ENCODE data around the gene SS18. TPM values are rescaled to one million over a fixed set of nuclear protein-coding genes. Genes with fewer than 3 reads are reported as not detected.

Gene SS18
- total RNA-seq, 1 experiment from 2014 or later, result 147 TPM

DNA sequence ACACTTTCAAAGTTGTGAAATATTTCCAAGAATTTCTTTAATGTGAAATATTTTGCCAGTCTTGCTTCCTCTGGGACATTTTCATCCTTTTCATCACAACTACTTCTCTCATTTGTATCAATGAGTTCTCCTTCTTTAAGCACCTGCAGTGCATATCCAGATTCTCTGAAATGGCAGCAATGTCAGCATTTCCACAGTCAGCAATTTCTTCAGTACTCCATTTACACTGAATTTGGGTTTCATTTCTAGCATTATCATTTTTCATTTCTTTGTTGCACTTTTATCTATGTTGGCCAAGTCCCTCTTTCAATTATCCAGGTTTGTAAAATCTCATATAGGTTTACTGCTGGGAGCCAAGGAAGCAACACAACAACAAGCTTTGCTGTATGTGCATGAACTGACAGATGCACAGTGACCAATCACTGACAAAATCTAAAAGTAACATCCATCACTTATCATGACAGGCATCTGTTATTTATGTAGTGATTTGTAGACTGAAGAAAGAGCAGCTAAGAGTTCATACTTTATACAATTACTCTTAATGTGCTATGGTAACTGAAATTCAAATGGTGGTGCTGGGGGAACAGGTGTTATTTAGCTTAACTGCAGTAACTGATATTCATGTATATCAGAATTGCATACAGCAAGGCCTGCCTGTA lies 43.9 kb downstream of the SS18 start:
- Histone ChIP-seq H3K4me1 (replicated peaks) (no peaks in the 10 kb centered on the region), H3K9me3 (replicated peaks) (no peaks in the 10 kb centered on the region), H3K27me3 (replicated peaks) (no peaks in the 10 kb centered on the region), H3K36me3 (peaks cover 47% of the 10 kb centered on the region), H3K4me3 (no peak overlapping the region), H3K27ac (no peak overlapping the region)
- DNase-seq (ENCODE audit: low read depth in 1 of 2, low spot score in 2 of 2), result no peak

DNA sequence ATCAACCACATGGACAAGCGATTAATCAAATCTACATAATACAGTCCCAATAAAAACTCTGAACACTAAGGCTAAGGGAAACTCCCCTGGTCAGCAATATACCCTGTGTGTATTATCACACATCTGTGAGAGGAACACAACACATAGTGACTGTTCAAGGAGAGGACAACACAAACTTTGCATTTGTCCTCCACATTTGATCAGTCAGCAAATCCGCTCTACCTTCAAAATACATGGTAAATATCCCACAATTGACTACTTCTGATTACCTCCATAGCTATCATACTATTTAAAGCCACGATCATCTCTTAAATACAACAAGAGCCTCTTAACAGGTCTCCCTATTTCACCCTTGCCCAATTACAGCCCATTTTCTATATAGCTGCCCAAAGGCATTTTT lies 45.6 kb downstream of the SS18 start:
- DNase-seq (ENCODE audit: low read depth in 1 of 2, low spot score in 2 of 2), result no peak
- no peaks in the 10 kb centered on the region for H3K27me3 ChIP-seq (replicated peaks)

DNA sequence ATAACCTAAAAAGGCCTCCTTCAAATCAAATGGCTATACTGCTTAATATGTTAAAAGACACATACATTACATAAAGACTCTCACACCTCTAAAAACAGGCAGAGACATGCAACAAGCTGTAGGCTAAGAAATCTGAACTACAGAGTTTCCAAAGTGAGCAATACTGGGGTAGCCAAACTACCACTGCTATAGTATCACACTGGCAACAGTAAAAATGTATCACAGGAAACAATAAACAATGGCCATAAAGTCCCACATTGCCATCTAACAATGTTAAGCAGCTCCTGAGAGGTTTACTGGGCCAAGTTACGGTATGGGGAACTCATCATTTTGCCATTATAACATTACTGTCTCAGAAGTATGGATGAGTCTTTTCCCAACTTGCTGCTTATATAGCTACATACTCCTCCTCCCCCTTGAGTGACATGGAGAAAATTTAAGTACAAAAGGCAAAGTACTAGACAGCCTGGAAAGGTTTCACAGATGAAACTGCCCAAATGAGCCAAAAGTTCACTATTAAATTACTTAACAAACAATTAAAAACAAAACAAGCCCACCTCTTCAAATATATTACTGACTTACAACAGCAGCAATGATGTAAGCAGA lies 50.3 kb downstream of the SS18 start:
- Histone ChIP-seq H3K36me3 (peaks cover 43% of the 10 kb centered on the region), H3K4me1 (replicated peaks) (no peaks in the 10 kb centered on the region), H3K9me3 (replicated peaks) (no peaks in the 10 kb centered on the region), H3K27ac (no peak overlapping the region), H3K4me3 (no peak overlapping the region), H3K27me3 (replicated peaks) (no peaks in the 10 kb centered on the region)
- no peak for DNase-seq (ENCODE audit: low read depth in 1 of 2, low spot score in 2 of 2)

More for the DNA sequence above, 45.6 kb downstream of the SS18 start:
- H3K4me3 ChIP-seq, result no peak overlapping the region
- H3K9me3 ChIP-seq (replicated peaks), result no peaks in the 10 kb centered on the region
- no peaks in the 10 kb centered on the region for H3K4me1 ChIP-seq (replicated peaks)
- no peak overlapping the region for H3K27ac ChIP-seq
- H3K36me3 ChIP-seq, result peaks cover 44% of the 10 kb centered on the region

DNA sequence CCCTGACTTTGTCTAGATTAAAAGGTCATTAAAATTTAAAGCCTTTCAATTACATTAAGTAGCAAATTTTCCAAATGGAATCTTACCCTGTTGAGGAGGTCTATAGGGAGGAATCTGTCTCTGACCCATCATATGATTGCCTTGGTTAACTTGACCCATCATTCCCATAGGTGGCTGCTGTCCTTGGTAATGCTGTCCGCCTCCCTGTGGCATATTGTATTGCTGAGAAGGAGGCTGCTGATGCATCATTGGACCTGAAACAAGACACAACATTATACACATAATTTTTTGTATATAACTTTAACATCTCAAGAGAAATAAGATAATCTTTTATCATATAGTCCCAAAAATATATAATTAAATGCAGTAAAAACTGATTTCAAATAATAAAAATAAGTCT lies 51.2 kb downstream of the SS18 start:
- Histone ChIP-seq H3K4me1 (replicated peaks) (no peaks in the 10 kb centered on the region), H3K9me3 (replicated peaks) (no peaks in the 10 kb centered on the region), H3K4me3 (no peak overlapping the region), H3K27me3 (replicated peaks) (no peaks in the 10 kb centered on the region), H3K27ac (no peak overlapping the region), H3K36me3 (peaks cover 47% of the 10 kb centered on the region)
- DNase-seq (ENCODE audit: low read depth in 1 of 2, low spot score in 2 of 2), result no peak

DNA sequence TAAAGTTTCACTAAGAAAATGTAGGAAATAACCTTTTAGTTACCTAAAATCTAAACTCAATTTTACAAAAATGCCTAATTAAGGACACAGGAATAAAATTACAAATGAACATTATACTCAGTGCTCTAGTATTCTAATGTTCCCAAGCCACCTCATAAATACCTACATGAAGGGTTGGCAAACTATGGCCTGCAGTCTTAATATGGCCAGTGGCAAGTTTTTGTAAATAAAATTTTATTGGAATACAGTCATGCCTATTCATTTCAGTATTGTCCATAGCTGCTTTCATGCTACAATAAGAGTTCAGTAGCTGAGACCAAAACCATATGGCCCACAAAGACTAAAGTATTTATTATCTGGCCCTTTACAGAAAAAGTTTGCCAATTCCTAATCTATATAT lies 53.8 kb downstream of the SS18 start:
- H3K27me3 ChIP-seq (replicated peaks), result no peaks in the 10 kb centered on the region
- H3K36me3 ChIP-seq, result peaks cover 62% of the 10 kb centered on the region
- no peak overlapping the region for H3K27ac ChIP-seq
- no peaks in the 10 kb centered on the region for H3K9me3 ChIP-seq (replicated peaks)
- no peak overlapping the region for H3K4me3 ChIP-seq
- no peak for DNase-seq (ENCODE audit: low read depth in 1 of 2, low spot score in 2 of 2)
- no peaks in the 10 kb centered on the region for H3K4me1 ChIP-seq (replicated peaks)

DNA sequence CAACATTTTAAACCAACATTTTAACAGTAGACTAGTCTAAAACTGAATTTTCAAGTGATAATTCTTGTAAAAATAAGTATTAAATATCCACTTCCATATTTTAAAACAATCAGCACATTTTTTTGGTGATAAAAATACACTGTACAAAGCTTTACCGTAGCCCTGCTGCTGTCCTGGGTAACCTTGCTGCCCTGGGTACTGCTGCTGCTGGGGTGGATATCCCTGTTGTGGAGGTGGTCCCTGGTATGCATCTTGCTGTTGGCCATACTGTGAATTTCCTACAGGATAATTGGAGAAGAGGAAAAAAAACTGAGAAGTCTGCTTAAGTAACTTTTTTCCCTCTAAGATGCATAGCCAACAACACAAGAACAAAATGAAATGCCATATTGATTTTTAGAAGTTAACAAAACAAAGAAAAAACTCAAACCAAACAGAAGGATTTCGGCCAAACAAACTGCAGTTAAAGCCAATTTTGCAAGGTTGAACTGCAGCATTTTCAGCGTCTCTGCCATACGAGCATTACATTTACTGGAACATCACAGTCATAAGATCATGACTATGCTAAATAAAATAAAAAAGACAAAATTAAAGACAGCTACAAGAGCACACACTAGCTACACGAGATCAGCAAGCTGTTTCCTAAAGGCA lies 55.4 kb downstream of the SS18 start:
- peaks cover 74% of the 10 kb centered on the region for H3K36me3 ChIP-seq

DNA sequence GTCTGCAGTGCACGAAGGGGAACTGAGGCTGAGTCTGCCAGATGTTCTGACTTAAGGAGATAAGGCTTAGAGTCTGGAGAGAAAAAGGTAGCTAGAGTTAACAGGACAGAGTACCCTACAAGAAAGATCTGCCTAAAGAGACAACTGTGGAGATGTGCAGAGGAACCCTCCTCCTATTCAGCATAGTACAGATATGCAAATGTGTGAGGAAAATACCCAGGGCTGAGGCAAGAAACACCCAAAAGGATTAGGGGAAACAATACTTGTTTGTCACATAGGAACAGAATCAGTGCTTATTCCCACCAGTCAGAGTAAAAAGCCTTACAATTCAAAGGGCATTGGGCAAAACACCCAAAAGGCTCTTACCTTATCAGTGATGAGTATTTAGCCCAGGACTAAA lies 67.8 kb downstream of the SS18 start:
- no peak for DNase-seq (ENCODE audit: low read depth in 1 of 2, low spot score in 2 of 2)
- Histone ChIP-seq H3K36me3 (peaks cover 82% of the 10 kb centered on the region), H3K27me3 (replicated peaks) (no peaks in the 10 kb centered on the region), H3K4me3 (no peak overlapping the region), H3K9me3 (replicated peaks) (no peaks in the 10 kb centered on the region), H3K4me1 (replicated peaks) (no peaks in the 10 kb centered on the region), H3K27ac (no peak overlapping the region)

More for the DNA sequence above, 55.4 kb downstream of the SS18 start:
- H3K4me1 ChIP-seq (replicated peaks), result no peaks in the 10 kb centered on the region
- no peak overlapping the region for H3K4me3 ChIP-seq
- no peak overlapping the region for H3K27ac ChIP-seq
- no peak for DNase-seq (ENCODE audit: low read depth in 1 of 2, low spot score in 2 of 2)
- no peaks in the 10 kb centered on the region for H3K27me3 ChIP-seq (replicated peaks)
- no peaks in the 10 kb centered on the region for H3K9me3 ChIP-seq (replicated peaks)

DNA sequence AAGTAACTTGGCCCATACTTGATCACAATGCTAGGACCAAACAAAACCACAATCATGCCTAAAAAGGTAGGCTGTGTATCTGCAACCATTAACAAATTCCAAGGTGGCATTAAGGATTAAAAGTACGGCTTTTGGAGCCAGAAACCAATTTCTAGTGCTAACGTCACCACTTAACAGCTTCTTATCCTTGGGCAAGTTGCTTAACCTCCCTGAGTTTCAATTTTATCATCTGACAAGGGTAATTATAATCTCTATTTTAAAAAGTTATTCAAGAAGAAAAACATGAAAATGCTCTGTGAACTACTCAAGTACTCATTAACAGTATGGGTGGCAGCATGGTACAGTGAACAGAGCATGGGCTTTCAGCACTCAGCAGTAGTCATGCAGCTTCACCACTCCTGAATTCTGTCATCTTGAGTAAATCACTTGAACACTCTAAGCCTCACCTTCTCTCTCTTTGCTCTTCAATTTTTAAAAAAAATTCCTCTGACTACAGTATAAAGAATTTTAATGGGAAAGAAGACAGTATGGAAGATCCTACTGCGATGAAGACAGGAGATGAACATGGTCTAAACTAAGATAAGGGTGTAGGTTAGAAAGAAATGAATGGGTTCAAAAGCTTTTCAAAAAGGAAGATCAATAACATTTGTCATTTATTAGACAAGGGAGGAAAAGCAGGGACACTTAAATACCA lies 69.2 kb downstream of the SS18 start:
- H3K4me3 ChIP-seq, result no peak overlapping the region
- no peak for DNase-seq (ENCODE audit: low read depth in 1 of 2, low spot score in 2 of 2)
- peaks cover 74% of the 10 kb centered on the region for H3K36me3 ChIP-seq
- H3K9me3 ChIP-seq (replicated peaks), result no peaks in the 10 kb centered on the region
- H3K4me1 ChIP-seq (replicated peaks), result no peaks in the 10 kb centered on the region
- H3K27me3 ChIP-seq (replicated peaks), result no peaks in the 10 kb centered on the region
- no peak overlapping the region for H3K27ac ChIP-seq

DNA sequence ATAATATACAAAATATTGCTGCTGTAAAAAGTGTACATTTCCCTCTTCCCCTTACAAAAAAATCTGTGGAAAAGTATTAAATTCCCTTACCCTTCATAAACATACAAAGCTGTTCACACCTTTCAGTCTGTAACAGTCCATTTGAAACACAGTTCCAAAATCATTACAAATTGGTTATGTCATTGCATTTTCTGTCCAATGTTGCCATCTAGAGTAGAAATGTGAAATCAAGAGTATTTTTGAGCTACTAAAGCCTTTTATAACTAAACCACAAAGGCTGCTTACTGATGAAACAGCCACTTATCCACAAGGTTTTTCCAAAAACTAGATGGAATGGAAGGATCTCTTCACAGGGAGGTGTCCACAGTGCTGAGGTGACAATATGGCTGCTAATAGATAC lies 72.5 kb downstream of the SS18 start:
- no peak for DNase-seq (ENCODE audit: low read depth in 1 of 2, low spot score in 2 of 2)
- Histone ChIP-seq H3K27me3 (replicated peaks) (no peaks in the 10 kb centered on the region), H3K27ac (no peak overlapping the region), H3K4me3 (no peak overlapping the region), H3K36me3 (peaks cover 68% of the 10 kb centered on the region), H3K4me1 (replicated peaks) (no peaks in the 10 kb centered on the region), H3K9me3 (replicated peaks) (no peaks in the 10 kb centered on the region)

DNA sequence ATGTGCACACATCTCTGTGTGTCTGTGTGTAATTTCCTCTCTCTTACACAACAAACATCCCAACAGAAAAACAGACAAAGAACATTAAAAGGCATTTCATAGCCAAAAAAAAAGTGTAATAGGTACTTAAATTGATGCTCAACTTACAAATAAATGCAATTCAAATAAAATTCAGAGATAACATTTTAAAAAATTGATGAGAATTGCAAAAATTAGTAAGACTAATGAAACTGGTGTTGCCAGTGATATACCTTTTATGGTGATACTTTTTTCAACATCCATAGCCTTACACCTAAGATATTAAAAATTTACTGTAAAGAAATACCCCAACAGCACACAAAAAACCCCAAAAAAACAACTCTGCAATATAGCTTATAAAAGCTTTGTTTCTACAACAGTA lies 76.0 kb downstream of the SS18 start:
- Histone ChIP-seq H3K36me3 (peaks cover 37% of the 10 kb centered on the region), H3K27ac (no peak overlapping the region), H3K4me3 (no peak overlapping the region), H3K9me3 (replicated peaks) (no peaks in the 10 kb centered on the region), H3K27me3 (replicated peaks) (no peaks in the 10 kb centered on the region), H3K4me1 (replicated peaks) (no peaks in the 10 kb centered on the region)
- no peak for DNase-seq (ENCODE audit: low read depth in 1 of 2, low spot score in 2 of 2)

DNA sequence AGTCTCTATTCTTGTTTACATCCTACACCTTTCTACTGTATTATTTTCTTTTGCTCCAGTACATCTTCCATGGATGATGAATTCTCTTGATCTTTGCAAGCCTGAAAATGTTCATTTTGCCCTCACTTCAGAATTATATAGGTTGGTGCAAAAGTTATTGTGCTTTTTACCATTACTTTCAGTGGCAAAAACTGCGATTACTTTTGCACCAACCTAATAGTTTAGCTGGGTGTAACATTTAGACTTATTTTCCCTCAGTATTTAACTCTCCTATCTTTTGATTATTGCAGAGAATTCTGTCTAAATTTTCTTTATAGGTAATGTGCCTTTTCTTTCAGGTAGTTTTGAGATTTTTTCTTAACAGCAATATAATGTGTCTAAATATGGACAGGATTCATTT lies 81.8 kb downstream of the SS18 start:
- no peaks in the 10 kb centered on the region for H3K27me3 ChIP-seq (replicated peaks)
- H3K27ac ChIP-seq, result no peak overlapping the region
- H3K36me3 ChIP-seq, result no peaks in the 10 kb centered on the region
- no peaks in the 10 kb centered on the region for H3K4me1 ChIP-seq (replicated peaks)
- DNase-seq (ENCODE audit: low read depth in 1 of 2, low spot score in 2 of 2), result no peak
- H3K9me3 ChIP-seq (replicated peaks), result no peaks in the 10 kb centered on the region
- H3K4me3 ChIP-seq, result no peak overlapping the region

DNA sequence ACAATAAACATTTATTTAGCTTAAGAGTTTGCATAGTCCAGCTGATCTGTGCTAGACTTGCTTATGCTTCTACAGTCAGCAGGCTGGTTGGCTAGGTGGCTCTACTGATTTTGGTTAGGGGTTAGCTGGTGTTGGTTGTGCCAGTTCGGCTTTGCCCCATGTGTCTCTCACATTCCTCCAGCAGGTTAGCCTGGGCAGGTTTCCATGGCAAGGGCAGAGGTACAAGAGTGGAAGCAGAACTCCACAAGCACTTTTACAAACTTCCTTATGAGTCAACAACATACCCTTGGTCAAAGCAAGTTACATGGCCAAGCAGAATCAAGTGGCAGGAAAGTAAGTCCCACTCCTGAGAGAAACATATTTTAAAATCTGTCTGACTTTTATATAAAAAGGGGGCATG lies 82.3 kb downstream of the SS18 start:
- Histone ChIP-seq H3K4me3 (no peak overlapping the region), H3K27ac (no peak overlapping the region), H3K9me3 (replicated peaks) (no peaks in the 10 kb centered on the region), H3K36me3 (no peaks in the 10 kb centered on the region), H3K4me1 (replicated peaks) (no peaks in the 10 kb centered on the region), H3K27me3 (replicated peaks) (no peaks in the 10 kb centered on the region)
- no peak for DNase-seq (ENCODE audit: low read depth in 1 of 2, low spot score in 2 of 2)

DNA sequence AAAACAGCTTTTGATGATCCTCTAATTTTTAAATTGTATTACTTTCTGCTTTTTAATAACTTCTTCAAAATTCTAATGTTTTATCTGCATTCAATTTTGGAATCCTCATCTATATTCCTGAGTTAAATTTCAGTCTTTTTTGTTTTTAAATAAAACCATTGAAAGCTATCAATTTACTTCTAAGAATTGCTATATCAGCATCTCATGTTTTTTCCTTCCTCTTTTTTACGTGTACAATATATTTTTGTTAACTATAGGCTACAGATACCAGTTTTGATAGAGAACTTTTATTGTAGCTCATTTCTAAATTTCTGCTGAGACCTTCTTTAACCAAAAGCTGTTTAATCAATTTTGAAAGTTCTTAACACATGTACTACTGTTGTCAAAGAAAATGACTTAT lies 84.5 kb downstream of the SS18 start:
- Histone ChIP-seq H3K4me3 (no peak overlapping the region), H3K36me3 (no peaks in the 10 kb centered on the region), H3K4me1 (replicated peaks) (no peaks in the 10 kb centered on the region), H3K27me3 (replicated peaks) (no peaks in the 10 kb centered on the region), H3K27ac (no peak overlapping the region), H3K9me3 (replicated peaks) (no peaks in the 10 kb centered on the region)
- DNase-seq (ENCODE audit: low read depth in 1 of 2, low spot score in 2 of 2), result no peak

DNA sequence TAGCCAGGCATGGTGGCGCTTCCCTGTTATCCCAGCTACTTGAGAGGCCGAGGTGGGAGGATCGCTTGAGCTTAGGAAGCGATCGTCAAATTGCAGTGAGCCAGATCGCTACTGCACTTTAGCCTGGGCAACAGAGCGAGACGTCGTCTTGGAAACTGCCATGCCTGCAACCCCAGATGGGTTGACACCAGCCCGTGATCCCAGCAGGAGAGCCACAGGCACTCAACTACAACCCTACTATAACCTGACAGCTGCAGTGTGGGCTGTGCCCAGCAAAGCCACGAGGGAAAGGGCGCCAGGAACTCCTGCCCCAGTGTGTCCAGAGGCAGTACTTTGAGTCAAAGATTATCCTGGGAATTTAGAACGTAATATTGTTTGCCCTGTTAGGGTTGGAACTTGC lies 85.6 kb downstream of the SS18 start:
- H3K9me3 ChIP-seq (replicated peaks), result no peaks in the 10 kb centered on the region
- no peaks in the 10 kb centered on the region for H3K36me3 ChIP-seq
- DNase-seq (ENCODE audit: low read depth in 1 of 2, low spot score in 2 of 2), result no peak
- H3K27ac ChIP-seq, result no peak overlapping the region
- H3K4me1 ChIP-seq (replicated peaks), result no peaks in the 10 kb centered on the region
- H3K4me3 ChIP-seq, result no peak overlapping the region
- H3K27me3 ChIP-seq (replicated peaks), result no peaks in the 10 kb centered on the region
